Activated T-helper 1 cell treated with anti-CD3 and anti-CD28 coated beads, Interleukin-12 subunit alpha, Interleukin-12 subunit beta, Interleukin-2, Interleukin-4 antibody, amounts not matched to agents 30 ng/mL and 10 ng/mL and 1 ng/mL, durations not matched to agents 14 hours and 24 hours and 36 hours (primary cell): ENCODE data around the gene ANKK1. TPM values are rescaled to one million over a fixed set of nuclear protein-coding genes. Genes with fewer than 3 reads are reported as not detected.

ENCODE experiments used
- DNase-seq: peaks from one replicate; pipeline ENCODE4 v3.0.0; 2021; ENCODE audit warnings: low spot score
- H3K27ac Mint-ChIP-seq: one replicate; pipeline ENCODE4 v1.8.0; 2021; ENCODE audit warnings: mild to moderate bottlenecking, mixed read lengths
- H3K27me3 Mint-ChIP-seq: one replicate; pipeline ENCODE4 v1.8.0; 2022; ENCODE audit warnings: mild to moderate bottlenecking, moderate library complexity, mixed read lengths; ENCODE audit not compliant: insufficient read depth
- H3K36me3 Mint-ChIP-seq: one replicate; pipeline ENCODE4 v1.8.0; 2021; ENCODE audit warnings: low read depth, mixed read lengths
- H3K4me1 Mint-ChIP-seq: one replicate; pipeline ENCODE4 v1.8.0; 2021; ENCODE audit warnings: low read depth, mixed read lengths
- H3K4me3 Mint-ChIP-seq: one replicate; pipeline ENCODE4 v1.8.0; 2021; ENCODE audit warnings: mild to moderate bottlenecking, moderate library complexity, mixed read lengths
- H3K9me3 Mint-ChIP-seq: one replicate; pipeline ENCODE4 v1.8.0; 2021; ENCODE audit warnings: mixed read lengths
- intact Hi-C: fragments of 100-400 bp; cut with micrococcal nuclease; formaldehyde crosslinking; loops from one replicate; pipeline ENCODE4 v1.15.1; 2024
- total RNA-seq: library from RNA; stranded (reverse); gene quantifications from 2 replicates; pipeline ENCODE4 v1.2.3, GENCODE V29; 2022

The ANKK1 gene
- total RNA-seq: not detected in 2 replicates

- DNase-seq: no peak
- Mint-ChIP-seq H3K4me1 (no peaks in the 10 kb centered on the region), H3K9me3 (no peaks in the 10 kb centered on the region), H3K27ac (no peak within 1 kb of the TSS), H3K4me3 (no peak within 1 kb of the TSS), H3K36me3 (no peaks in the 10 kb centered on the region), H3K27me3 (peaks cover 10% of the 10 kb centered on the region)
- intact Hi-C loops: no loop called here
Measured at GRCh38 chr11:113387605-113388211, at the start of gene ANKK1. ANKK1 (plus strand) TSS chr11:113387779; CDS start chr11:113387885, 106 bp downstream.

GRCh38 chr11:113338730-113339129, 48.8 kb upstream of the ANKK1 start:
- H3K27ac Mint-ChIP-seq: no peak overlapping the region
- H3K27me3 Mint-ChIP-seq: no peaks in the 10 kb centered on the region
- no peak for DNase-seq
- H3K4me1 Mint-ChIP-seq: no peaks in the 10 kb centered on the region
- H3K36me3 Mint-ChIP-seq: peaks cover 14% of the 10 kb centered on the region
- H3K9me3 Mint-ChIP-seq: no peaks in the 10 kb centered on the region
- no peak overlapping the region for H3K4me3 Mint-ChIP-seq
- intact Hi-C loops: no loop called here

GRCh38 chr11:113339929-113340589, 47.5 kb upstream of the ANKK1 start:
- H3K36me3 Mint-ChIP-seq: peaks cover 14% of the 10 kb centered on the region
- no peak for DNase-seq
- H3K4me1 Mint-ChIP-seq: no peaks in the 10 kb centered on the region
- no peak overlapping the region for H3K27ac Mint-ChIP-seq
- intact Hi-C loops: no loop called here
- H3K9me3 Mint-ChIP-seq: no peaks in the 10 kb centered on the region
- no peaks in the 10 kb centered on the region for H3K27me3 Mint-ChIP-seq
- no peak overlapping the region for H3K4me3 Mint-ChIP-seq

GRCh38 chr11:113341388-113342165, 46.0 kb upstream of the ANKK1 start:
- DNase-seq: no peak

GRCh38 chr11:113345978-113346377, 41.6 kb upstream of the ANKK1 start:
- Mint-ChIP-seq H3K4me3 (no peak overlapping the region), H3K27me3 (no peaks in the 10 kb centered on the region), H3K4me1 (no peaks in the 10 kb centered on the region), H3K36me3 (peaks cover 4% of the 10 kb centered on the region), H3K27ac (no peak overlapping the region), H3K9me3 (no peaks in the 10 kb centered on the region)
- DNase-seq: no peak
- intact Hi-C loops: no loop called here

More at GRCh38 chr11:113341388-113342165, 46.0 kb upstream of the ANKK1 start:
- H3K9me3 Mint-ChIP-seq: no peaks in the 10 kb centered on the region
- H3K27ac Mint-ChIP-seq: no peak overlapping the region
- peaks cover 9% of the 10 kb centered on the region for H3K36me3 Mint-ChIP-seq
- no peaks in the 10 kb centered on the region for H3K27me3 Mint-ChIP-seq
- intact Hi-C loops: no loop called here
- H3K4me1 Mint-ChIP-seq: no peaks in the 10 kb centered on the region
- H3K4me3 Mint-ChIP-seq: no peak overlapping the region

- intact Hi-C loops: no loop called here
Measured at GRCh38 chr11:113349528-113349927, 38.1 kb upstream of the ANKK1 start.

GRCh38 chr11:113350336-113351067, 37.1 kb upstream of the ANKK1 start:
- no peak overlapping the region for H3K27ac Mint-ChIP-seq
- H3K4me3 Mint-ChIP-seq: no peak overlapping the region
- peaks cover 4% of the 10 kb centered on the region for H3K36me3 Mint-ChIP-seq
- intact Hi-C loops: no loop called here
- H3K27me3 Mint-ChIP-seq: no peaks in the 10 kb centered on the region
- H3K4me1 Mint-ChIP-seq: no peaks in the 10 kb centered on the region
- DNase-seq: no peak
- no peaks in the 10 kb centered on the region for H3K9me3 Mint-ChIP-seq

More at GRCh38 chr11:113349528-113349927, 38.1 kb upstream of the ANKK1 start:
- Mint-ChIP-seq H3K27ac (no peak overlapping the region), H3K27me3 (no peaks in the 10 kb centered on the region), H3K9me3 (no peaks in the 10 kb centered on the region), H3K4me3 (no peak overlapping the region), H3K4me1 (no peaks in the 10 kb centered on the region), H3K36me3 (peaks cover under 1% of the 10 kb centered on the region)
- DNase-seq: no peak

- Mint-ChIP-seq H3K4me1 (no peaks in the 10 kb centered on the region), H3K36me3 (peaks cover 4% of the 10 kb centered on the region), H3K9me3 (peaks cover 4% of the 10 kb centered on the region), H3K4me3 (no peak overlapping the region), H3K27ac (no peak overlapping the region), H3K27me3 (no peaks in the 10 kb centered on the region)
- DNase-seq: no peak
- intact Hi-C loops: no loop called here
Measured at GRCh38 chr11:113351068-113351450, 36.5 kb upstream of the ANKK1 start.

GRCh38 chr11:113351480-113351879, 36.1 kb upstream of the ANKK1 start:
- intact Hi-C loops: no loop called here
- Mint-ChIP-seq H3K27me3 (no peaks in the 10 kb centered on the region), H3K4me3 (no peak overlapping the region), H3K27ac (no peak overlapping the region), H3K4me1 (no peaks in the 10 kb centered on the region), H3K9me3 (peaks cover 8% of the 10 kb centered on the region), H3K36me3 (peaks cover 4% of the 10 kb centered on the region)
- no peak for DNase-seq

GRCh38 chr11:113356203-113356602, 31.4 kb upstream of the ANKK1 start:
- intact Hi-C loops: no loop called here

GRCh38 chr11:113363406-113363805, 24.2 kb upstream of the ANKK1 start:
- intact Hi-C loops: no loop called here
- Mint-ChIP-seq H3K36me3 (no peaks in the 10 kb centered on the region), H3K4me3 (no peak overlapping the region), H3K9me3 (no peaks in the 10 kb centered on the region), H3K27me3 (no peaks in the 10 kb centered on the region), H3K4me1 (no peaks in the 10 kb centered on the region), H3K27ac (no peak overlapping the region)
- no peak for DNase-seq

More at GRCh38 chr11:113356203-113356602, 31.4 kb upstream of the ANKK1 start:
- no peaks in the 10 kb centered on the region for H3K27me3 Mint-ChIP-seq
- H3K4me3 Mint-ChIP-seq: no peak overlapping the region
- no peak for DNase-seq
- H3K27ac Mint-ChIP-seq: no peak overlapping the region
- H3K9me3 Mint-ChIP-seq: peaks cover 17% of the 10 kb centered on the region
- H3K36me3 Mint-ChIP-seq: peaks cover 5% of the 10 kb centered on the region
- no peaks in the 10 kb centered on the region for H3K4me1 Mint-ChIP-seq

- H3K36me3 Mint-ChIP-seq: no peaks in the 10 kb centered on the region
- no peak for DNase-seq
- no peak overlapping the region for H3K4me3 Mint-ChIP-seq
Measured at GRCh38 chr11:113363996-113364641, 23.5 kb upstream of the ANKK1 start.

More at GRCh38 chr11:113363996-113364641, 23.5 kb upstream of the ANKK1 start:
- Mint-ChIP-seq H3K27me3 (no peaks in the 10 kb centered on the region), H3K4me1 (no peaks in the 10 kb centered on the region), H3K9me3 (no peaks in the 10 kb centered on the region), H3K27ac (no peak overlapping the region)
- intact Hi-C loops: no loop called here
